ENCODE measurements around the gene KIF1A.

DNA sequence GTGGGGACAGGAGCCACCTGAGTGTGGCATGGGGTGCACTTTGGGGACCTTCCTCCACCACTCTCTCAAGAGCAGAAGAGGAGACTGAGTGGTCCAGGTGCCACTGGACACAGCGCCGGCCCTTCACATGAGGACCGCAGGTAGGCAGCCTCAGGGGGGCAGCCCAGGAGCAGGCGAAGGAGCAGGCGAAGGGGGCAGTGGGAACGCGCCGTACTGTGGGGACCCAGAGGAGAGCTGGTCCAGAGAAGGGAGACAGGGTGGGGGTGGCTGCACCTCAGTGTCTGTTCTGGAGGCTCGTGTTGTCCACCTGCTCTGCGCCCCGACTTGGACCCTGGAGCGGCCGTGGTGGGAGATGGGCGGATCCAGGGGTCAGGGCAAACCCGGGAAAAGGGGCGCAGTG is 73.3 kb downstream of the KIF1A start:
- TF ChIP-seq, protein P1, sequence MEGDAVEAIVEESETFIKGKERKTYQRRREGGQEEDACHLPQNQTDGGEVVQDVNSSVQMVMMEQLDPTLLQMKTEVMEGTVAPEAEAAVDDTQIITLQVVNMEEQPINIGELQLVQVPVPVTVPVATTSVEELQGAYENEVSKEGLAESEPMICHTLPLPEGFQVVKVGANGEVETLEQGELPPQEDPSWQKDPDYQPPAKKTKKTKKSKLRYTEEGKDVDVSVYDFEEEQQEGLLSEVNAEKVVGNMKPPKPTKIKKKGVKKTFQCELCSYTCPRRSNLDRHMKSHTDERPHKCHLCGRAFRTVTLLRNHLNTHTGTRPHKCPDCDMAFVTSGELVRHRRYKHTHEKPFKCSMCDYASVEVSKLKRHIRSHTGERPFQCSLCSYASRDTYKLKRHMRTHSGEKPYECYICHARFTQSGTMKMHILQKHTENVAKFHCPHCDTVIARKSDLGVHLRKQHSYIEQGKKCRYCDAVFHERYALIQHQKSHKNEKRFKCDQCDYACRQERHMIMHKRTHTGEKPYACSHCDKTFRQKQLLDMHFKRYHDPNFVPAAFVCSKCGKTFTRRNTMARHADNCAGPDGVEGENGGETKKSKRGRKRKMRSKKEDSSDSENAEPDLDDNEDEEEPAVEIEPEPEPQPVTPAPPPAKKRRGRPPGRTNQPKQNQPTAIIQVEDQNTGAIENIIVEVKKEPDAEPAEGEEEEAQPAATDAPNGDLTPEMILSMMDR (IDR thresholded peaks at IDR 0.05; ENCODE audit: insufficient read depth, low read length): no peak
- TF ChIP-seq POLR2AphosphoS5 (IDR thresholded peaks at IDR 0.05; ENCODE audit: low read depth): no peak
- TF ChIP-seq, protein P2, sequence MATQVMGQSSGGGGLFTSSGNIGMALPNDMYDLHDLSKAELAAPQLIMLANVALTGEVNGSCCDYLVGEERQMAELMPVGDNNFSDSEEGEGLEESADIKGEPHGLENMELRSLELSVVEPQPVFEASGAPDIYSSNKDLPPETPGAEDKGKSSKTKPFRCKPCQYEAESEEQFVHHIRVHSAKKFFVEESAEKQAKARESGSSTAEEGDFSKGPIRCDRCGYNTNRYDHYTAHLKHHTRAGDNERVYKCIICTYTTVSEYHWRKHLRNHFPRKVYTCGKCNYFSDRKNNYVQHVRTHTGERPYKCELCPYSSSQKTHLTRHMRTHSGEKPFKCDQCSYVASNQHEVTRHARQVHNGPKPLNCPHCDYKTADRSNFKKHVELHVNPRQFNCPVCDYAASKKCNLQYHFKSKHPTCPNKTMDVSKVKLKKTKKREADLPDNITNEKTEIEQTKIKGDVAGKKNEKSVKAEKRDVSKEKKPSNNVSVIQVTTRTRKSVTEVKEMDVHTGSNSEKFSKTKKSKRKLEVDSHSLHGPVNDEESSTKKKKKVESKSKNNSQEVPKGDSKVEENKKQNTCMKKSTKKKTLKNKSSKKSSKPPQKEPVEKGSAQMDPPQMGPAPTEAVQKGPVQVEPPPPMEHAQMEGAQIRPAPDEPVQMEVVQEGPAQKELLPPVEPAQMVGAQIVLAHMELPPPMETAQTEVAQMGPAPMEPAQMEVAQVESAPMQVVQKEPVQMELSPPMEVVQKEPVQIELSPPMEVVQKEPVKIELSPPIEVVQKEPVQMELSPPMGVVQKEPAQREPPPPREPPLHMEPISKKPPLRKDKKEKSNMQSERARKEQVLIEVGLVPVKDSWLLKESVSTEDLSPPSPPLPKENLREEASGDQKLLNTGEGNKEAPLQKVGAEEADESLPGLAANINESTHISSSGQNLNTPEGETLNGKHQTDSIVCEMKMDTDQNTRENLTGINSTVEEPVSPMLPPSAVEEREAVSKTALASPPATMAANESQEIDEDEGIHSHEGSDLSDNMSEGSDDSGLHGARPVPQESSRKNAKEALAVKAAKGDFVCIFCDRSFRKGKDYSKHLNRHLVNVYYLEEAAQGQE (IDR thresholded peaks at IDR 0.05; ENCODE audit: insufficient replicate concordance, low read depth): no peak
- TF ChIP-seq GABPA (IDR thresholded peaks at IDR 0.05; ENCODE audit: low read depth): no peak
- TF ChIP-seq SPI1 (IDR thresholded peaks at IDR 0.05; ENCODE audit: borderline replicate concordance, low read depth): no peak

All from HL-60 (cell line).